GM19455 (cell line): ENCODE data around the gene AQP1.

ENCODE experiments used
- ATAC-seq: cut with Tn5 transposase; IDR thresholded peaks from one replicate; pipeline ENCODE4 v1.9.1; 2021; ENCODE audit not compliant: unreplicated experiment

The AQP1 gene

GRCh38 chr7:30918676-30919075 is 7.0 kb downstream of the AQP1 start:
- no peak for ATAC-seq

GRCh38 chr7:30920021-30920583 is 8.4 kb downstream of the AQP1 start:
- ATAC-seq = no peak

GRCh38 chr7:30920584-30921539 is 9.2 kb downstream of the AQP1 start:
- no peak for ATAC-seq

- no peak for ATAC-seq
Observed at GRCh38 chr7:30921540-30922401, 10.1 kb downstream of the AQP1 start.

- no peak for ATAC-seq
Observed at GRCh38 chr7:30922596-30922995, 10.9 kb downstream of the AQP1 start.

GRCh38 chr7:30923009-30923773 is 11.5 kb downstream of the AQP1 start:
- no peak for ATAC-seq

- ATAC-seq = no peak
Observed at GRCh38 chr7:30923774-30924413, 12.2 kb downstream of the AQP1 start.

GRCh38 chr7:30924624-30925023 is 13.0 kb downstream of the AQP1 start:
- ATAC-seq = no peak

DNA sequence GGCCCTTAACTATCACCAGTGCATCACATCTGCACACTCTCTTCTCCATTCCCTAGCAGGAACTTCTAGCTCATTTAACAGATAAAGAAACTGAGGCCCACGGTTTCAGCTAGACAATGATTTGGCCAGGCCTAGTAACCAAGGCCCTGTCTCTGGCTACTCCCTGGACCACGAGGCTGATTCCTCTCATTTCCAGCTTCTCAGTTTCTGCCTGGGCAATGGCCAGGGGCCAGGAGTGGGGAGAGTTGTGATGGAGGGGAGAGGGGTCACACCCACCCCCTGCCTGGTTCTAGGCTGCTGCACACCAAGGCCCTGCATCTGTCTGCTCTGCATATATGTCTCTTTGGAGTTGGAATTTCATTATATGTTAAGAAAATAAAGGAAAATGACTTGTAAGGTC is 13.5 kb downstream of the AQP1 start:
- ATAC-seq = no peak

GRCh38 chr7:30925913-30926312 is 14.3 kb downstream of the AQP1 start:
- no peak for ATAC-seq

- ATAC-seq = no peak
Observed at GRCh38 chr7:30926313-30926712, 14.7 kb downstream of the AQP1 start.

DNA sequence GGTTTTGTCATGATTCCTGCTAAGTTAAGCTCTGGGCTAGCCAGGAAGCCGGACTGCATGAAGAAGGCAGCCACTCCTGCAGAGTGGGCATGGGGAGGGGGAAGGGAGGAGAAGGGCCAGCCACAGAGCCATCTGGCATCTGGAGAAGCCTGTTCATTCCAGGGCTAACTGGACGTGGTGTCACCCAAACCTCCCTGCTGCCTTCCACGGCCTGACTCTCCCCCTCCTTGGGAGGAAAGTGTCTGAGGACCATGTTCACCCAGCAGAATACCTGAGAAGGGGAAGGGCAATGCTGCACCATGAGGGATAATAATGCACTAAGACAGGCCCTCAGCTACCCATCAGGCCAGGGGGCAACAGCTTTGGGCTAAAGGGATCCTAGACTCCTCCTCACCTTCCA is 15.4 kb downstream of the AQP1 start:
- ATAC-seq = no peak

DNA sequence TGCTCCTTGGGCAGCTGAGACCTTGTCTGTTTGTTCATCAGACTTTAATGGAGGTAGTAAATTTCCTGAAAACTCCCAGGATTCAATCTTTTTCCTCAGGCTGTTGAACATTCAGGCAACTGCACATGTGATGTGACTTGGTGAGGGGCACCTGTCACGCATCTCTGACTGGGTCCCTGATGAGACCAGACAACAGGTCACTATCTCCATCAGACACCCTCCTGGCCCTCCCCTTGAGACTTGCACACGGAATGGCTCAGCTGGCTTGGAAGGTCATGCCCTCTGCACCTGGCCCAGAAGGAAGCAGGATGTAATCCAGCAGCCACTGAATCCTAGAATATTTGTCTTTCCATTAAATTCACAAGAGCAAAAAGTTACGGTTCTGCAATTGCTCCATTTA is 15.9 kb downstream of the AQP1 start:
- no peak for ATAC-seq

DNA sequence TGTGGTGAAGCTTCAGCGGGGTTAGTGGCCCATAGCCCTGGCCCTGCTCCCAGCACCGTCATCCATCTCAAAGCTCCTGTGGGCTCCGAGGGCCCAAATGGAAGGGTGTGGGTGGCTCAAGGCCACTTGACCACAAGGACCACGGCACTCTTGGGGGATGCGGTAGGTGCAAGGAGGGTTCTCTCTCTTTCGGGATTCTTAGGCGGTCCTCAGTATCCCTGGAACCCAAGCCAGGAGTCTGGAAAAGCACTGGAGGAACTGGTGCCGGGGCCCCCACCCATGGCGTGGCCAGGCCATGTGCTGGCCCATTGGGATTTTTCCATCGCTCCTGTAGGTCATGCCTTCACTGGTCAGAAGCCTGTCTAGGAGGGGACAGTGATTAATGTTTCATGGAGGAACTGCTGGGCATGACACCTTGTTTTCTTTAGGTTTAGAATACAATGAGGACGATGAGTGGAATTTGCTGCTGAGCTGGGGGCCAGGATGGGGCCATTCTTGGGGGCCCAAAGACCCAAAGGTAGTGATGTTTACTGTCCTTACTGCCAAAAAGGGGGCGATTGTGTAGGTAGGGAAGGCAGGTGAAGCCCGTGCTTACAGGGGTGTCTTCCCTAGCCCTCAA is 16.7 kb downstream of the AQP1 start:
- ATAC-seq = no peak

GRCh38 chr7:30929686-30930085 is 18.0 kb downstream of the AQP1 start:
- ATAC-seq = no peak

DNA sequence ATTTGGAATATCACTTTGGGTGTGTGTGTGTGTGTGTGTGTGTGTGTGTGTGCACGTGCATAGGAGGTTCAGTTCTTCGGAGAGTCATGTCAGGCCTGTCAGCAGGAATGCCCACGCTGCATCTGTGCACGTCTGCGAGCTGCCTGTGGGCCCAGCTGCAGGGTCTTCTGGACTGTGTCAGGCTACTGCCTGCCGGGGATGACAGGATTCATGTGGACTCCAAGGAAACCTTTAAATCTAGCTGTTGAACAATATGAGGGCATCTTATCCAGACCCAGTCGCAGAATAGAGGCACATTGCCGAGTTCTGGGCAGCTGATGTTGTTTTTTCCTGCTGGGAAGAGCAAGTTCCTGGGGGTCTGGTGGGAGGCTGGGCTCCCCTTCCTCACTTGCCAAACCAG is 19.0 kb downstream of the AQP1 start:
- no peak for ATAC-seq

DNA sequence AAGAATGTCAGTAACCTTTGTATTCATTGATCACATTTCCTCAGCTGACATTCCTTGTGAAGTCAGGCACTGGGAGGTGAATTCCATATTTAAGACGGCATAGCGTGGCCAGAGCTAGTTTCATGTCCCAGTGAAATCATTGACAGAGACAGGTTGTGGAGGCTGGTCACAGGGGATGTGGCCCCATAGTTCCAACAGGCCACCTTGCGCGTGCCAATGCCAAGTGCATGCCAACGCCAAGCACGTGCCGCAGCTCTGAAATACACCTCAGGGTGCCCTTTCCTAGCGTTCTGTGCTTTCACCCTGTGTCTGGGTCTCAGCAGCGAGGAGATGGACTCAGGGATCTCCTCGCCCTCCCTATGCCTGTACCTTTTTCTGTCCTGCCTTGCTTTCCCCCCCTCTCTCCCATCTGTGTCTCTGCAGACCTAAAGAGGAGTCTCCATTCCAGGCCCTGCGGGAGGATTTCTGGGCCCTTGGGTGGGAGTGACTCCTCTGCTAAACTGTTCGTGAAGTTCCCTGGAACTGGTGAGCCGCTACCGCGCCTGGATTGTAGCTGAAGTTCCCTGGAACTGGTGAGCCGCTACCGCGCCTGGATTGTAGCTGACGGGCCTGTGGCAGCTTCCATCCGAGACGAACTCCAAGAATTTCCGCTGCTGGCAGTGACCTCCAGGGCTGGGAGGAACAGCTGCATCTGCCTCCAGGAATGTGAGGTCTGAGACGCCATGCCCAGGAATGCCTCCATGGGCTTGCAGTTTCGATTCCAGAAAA is 19.7 kb downstream of the AQP1 start:
- no peak for ATAC-seq

DNA sequence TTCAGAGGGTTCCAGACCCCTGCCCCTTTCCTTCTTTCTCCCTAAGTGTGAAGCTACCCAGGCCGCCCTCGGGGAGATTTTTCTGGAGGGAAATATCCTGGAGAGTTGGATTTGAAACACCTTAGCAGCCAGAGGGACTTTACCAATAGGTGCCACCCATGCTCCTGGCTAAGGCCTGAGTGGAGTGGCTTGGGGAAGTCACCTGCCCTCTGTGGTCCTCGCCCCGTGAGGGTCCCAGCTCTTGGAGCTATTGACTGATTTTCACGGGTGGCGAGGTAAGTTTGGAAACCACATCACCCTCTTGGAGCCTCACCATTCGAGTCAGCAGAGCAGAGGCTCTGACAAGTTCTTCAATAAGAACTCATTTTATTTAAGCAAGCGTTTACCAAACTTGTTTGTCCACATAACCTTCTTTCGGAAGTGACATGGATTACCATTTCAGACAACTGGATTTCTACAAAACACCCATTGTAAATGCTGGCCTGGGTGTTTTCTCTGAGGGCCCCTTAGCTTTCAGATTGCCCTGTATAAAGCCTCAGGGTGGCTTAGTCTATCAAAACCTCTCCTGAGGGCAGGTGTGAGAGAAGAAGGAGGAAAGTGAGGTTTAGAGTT is 20.4 kb downstream of the AQP1 start:
- no peak for ATAC-seq

DNA sequence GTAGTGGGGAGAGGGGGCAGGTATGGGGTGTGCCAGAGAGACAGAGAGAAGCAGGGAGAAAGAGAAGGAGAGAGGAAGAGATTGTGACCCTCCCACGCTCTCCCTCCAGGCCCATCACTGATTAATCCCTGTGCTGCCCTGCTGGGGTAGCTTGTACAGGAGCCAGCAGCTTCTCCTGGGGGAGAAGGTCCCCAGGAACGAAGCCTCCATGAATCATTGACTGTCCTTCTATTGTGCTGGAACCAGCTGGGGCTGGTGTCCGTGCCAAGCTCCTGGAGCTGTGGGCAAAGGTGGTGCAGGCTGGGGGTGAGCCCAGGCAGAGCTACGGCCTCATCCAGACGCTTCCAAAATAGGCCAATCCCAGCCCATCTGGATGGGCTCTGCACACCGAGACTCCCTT is 20.9 kb downstream of the AQP1 start:
- ATAC-seq = no peak
